Endometrial microvascular endothelial cells (primary cell): ENCODE measurements around the gene DNMT3A. TPM values are rescaled to one million over a fixed set of nuclear protein-coding genes. Genes with fewer than 3 reads are reported as not detected.

ENCODE experiments used
- in situ Hi-C: cut with HindIII; loops from 2 replicates; pipeline ENCODE4 v1.10.0; 2017; ENCODE audit warnings: low sequenced_read_pairs, low pct_unique_long_range_greater_than_20kb; ENCODE audit errors: inconsistent ontology term
- total RNA-seq: library from RNA; depleted of rRNA; stranded (reverse); fragments of >200 nt; gene quantifications from one replicate; pipeline ENCODE4 v1.2.3, GENCODE V29; 2015; ENCODE audit errors: inconsistent ontology term

DNMT3A gene
- total RNA-seq, 1 donor from 2014 or later, result 9.2 TPM

DNA sequence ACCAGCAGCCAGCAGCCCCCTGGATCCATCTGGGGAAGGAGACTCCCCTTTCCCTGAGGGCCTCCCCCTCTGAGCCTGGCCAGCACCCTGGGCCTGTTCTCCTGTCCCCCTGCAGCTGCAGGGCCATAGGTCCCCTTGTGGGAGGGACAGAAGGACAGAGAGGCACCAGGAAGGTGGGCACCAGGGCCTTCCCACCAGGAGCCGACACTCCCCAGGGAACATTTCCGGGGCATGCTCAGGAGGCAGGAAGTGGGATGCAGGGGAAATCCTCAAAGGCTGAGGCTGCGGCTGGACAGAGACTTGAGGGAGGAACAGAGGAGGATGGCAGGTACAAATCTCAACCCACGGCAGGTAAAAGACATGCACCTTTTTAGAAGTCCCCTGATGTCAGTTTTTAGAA is 14.4 kb upstream of the DNMT3A start:
- in situ Hi-C loops, result no loop called here

DNA sequence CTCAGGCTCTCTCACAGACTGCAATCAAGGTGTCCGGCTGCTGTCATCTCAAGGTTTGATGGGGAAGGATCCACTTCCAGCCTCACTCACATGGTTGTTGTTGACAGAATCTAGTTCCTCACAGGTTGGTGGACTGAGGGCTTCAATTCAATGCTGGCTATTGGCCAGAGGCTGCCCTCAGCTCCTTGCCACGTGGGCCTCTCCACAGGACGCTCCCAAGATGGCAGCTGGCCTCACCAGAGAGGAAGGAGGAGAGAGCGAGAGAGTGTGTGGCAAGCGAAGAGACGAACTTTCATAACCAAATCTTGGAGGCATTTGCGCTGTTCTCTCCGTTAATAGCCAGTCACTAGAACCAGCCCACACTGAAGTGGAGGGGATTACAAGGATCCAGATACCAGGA is 13.5 kb upstream of the DNMT3A start:
- in situ Hi-C loops, result no loop called here

DNA sequence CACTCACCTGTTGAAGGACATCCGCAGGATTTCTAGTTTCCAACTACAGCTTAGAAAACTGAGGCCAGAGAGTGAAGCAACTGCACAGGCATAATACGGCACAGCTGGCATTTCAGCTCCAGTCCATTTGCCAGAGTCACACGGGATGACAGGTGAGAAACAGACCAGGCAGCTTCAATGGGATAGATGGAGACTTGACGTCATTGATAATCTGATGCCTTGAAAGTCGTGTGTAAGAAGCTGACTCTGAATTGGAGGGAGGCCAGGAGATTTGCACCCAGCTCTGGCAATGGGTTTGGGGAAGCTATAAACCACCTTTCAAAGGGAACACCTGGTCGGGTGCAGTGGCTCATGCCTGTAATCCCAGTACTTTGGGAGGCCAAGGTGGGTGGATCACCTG is 12.4 kb upstream of the DNMT3A start:
- in situ Hi-C loops, result no loop called here

DNA sequence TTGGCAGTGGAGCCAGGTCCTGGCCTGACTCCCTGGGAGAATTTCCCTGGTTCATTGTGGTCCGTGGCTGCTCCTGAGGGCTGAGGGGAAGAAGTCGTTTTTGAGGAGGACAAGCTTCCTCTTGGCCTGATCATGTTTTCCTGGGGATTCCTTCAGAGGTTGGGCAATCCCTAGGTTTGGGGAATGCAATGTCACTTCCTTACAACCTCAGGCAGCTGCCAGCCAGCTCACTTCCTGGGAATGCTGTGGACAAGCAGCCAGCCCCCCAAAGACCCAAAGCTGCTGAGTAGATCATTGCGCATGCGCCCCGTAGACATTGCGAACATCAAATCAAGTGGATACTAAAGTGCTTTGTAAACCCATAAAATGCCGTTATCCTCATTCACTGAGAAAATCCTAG is 7.7 kb upstream of the DNMT3A start:
- in situ Hi-C loops, result no loop called here

DNA sequence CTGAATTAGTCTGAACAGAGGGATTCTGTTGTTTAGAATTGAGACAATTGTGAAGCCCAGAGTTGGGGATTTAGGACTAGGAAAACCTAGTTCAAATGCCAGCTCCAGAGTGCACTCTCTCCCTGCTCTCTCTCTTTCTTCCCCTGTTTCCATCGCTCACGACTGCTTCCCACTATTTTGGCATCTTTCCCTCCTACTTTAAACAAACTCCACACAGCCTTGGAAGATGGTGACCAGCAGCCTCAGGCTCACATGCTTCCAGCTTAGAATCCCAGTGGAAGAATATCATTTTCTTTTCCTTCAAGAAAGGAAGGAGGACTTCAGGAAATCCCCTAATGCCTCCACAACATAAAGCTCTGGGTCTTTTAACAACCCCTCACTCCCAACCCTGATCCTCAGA is 6.1 kb upstream of the DNMT3A start:
- in situ Hi-C loops, result no loop called here

DNA sequence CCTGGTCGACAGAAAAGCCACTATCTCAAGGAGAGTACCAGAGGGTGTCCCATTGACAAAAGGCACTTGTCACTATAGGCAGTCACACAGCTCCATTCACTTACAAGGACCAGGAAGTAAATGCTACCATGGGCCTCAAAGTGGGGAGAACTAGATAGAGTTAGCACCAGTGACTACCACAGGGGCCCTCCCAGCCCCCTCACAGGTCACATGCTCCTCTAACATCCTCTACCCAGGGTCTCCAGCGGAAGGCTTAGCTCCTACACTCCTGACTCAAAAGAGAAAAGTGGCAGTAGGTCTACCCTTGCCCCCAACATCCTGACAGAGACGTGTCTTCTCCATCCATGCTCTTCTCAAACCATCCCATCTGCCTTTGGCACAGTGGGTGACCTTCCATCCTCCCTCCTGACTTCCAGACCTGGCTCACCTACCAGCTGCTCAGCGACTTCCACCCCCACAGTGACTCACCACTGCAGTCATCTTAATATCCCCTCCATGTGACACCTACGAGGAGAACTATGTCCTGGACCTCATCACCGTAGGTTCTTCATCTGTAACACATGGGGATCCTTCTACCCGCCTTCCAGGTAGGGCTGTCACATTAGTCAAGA is 5.6 kb upstream of the DNMT3A start:
- in situ Hi-C loops, result no loop called here

DNA sequence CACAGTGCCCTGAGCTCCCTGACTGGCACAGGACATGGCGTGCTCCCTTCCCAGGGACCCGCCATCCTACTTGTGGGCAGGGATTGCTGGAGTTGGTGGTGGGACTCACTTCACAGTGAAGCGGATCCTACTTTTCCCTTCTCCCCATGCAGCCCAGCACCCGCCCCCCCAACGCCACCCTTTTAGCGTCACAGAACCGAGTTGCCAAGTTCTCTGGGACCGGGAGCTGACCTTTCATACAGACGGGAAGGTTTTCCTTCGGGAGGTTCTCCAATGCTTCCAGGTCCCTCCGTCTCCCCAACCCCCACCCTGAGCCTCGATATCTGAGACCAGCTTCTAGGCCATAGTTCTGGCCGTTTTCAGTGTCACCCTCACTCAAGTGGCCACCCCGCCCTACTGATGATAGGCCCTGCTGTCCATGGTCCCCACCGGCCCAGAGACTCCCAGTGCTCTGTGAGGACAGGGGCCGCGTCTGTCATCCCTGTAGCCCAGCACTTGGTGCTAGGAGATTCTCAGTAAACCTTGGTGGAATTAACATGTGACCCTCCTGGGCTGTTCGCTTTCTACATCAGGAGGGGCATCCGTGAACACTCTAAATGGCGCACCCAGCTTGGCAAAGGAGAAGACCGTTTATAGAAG is 1.6 kb upstream of the DNMT3A start:
- in situ Hi-C loops, result no loop called here

DNA sequence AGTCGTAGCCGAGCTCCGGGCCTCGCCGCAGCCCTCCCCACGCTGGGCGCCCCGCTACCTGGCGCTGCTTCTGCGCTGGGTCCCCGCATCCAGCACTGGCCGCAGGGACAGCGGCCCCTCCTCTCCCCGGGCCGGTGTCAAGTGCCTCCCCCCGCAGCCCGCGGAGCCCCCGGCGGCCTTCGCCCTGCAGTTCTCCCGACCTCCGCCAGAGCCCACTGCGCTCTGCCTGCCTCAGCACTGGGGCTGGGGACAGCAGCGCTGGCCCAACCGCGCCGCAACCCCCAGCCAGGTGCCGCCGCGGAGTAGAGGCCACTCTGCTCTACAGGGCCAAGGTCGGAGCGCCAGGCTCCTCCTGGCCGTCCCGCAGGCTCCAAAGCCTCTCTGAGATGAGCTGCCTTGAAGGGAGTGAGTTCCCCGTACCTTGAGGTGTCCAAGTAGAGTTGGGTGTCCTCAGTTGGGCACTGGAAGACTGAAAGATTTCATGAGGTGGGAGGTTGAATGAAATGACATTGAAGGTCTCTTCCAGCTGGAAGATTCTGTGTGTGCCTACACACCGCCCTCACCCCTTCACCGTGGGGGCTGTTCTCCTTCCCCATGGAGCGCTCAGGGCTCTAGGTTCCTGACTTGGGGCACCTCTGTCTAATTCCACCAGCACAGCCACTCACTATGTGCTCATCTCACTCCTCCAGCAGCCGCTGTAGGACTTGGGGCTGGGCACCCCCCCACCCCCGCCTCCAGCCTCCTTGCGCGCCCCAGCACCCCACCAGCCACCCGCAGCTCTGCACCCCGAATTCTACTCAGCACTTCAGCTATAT is 854 bp upstream of the DNMT3A start:
- in situ Hi-C loops, result no loop called here

DNA sequence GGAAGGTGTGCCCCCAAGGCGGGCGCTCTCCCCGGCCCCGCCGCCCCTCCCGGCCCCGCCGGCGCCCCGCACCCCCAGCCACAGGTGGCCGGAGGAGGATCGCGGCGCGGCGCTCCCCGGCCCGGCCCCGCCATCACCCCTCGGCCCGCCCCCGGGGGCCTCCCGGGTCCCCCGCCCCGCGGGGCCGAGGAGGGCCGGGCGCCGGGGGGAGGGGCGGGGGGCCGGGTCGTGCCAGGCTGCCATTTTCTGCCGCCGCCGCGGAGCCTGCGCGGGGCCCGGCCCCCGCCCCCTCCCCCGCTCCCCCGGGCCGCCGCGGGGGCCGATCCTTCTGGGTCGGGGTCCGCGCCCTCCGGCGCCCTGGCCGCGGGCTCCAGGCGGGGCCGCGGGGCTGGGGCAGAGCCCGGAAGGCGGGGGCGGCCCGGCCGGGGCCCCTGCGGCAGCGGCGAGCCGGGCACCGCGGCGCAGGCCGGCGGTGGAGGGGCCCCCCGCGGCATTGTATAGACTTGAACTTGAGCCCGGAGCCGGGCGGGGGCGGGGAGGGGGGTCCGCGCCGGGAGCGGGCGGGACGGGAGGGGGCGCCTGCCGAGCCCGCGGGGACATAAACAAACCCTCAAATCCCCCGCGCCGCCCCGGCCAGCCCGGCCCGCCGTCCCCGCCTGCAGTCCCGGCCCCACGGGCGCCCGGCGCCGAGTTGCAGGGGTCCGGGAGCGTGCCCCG is 556 bp downstream of the DNMT3A start:
- in situ Hi-C loops, result no loop called here

DNA sequence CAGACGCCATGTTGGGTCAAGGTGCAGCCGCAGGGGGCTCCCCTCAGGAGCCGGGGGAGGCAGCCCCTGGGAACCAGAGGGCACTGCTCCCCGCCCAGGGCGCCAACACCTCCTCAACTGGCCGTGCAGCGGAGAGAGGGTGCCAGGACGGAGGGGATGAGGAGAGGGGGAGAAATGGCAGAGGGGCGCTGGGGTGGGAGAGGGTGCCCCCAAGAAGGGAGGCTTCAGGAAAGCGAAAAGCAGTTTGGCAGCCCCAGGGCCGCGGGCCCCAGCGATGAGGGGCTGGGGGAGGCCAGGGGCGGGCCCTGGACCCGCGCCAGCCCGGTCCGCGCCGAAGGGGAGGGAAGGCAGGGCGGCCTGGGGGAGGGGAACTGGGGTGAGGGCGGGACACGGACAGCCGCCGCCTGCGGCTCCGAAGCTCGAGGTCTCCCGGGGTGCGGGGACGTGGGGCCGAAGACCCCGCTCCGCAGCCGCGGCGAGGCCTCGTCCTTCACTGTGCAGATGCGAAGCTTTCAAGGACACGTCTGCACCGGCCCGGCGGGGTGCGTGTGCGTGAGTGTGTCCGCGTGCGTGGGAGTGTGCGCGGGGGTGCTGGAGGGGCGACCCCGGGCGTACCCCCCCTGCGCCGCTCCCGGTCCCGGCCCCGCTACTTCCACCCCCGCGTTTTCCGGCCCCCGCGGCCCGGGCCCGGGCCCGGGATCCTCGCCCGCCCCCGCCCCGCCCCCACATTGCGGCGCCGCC is 1.4 kb downstream of the DNMT3A start:
- in situ Hi-C loops, result no loop called here

DNA sequence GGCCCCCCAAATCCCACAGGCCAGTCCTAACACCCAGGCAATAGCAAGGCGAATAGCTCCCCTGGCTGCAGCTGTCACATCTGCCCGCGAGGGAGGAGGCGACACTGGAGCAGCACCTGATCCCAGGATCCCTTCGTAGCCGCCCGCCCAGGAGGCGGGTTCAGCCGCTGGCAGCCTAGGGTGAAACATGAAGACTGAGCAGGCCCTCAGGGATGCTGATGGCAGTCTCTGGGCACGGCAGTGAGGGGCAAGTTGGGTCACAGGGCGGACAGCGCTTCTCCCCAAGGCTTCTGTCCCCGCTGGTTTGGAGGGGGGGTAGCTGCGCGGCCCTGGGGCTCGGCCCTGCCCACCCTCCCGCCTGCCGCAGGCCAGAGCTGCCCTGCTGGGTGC is 1.9 kb downstream of the DNMT3A start:
- in situ Hi-C loops, result no loop called here

DNA sequence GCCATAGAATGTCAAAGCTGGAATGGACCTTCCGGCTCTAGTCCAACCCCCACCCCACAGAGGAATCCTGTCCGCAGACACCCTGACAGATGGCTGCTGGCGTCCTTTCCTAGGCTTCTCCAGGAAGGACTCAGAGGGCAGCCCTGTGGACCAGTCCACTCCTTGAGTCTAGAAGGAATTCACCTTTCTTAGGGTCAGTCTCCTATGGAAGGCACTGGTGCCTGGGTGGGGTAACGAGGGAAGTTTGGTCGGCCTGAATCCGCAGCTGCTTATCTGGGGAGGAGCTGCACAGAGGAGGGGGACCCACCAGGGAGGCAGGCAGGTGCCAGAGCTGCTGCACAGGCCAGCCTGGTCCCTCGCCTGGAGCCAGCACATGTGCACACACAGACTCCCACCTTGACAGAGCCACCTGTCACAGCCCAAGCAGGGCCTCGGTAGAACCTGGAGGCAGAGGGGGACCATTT is 2.5 kb downstream of the DNMT3A start:
- in situ Hi-C loops, result no loop called here

DNA sequence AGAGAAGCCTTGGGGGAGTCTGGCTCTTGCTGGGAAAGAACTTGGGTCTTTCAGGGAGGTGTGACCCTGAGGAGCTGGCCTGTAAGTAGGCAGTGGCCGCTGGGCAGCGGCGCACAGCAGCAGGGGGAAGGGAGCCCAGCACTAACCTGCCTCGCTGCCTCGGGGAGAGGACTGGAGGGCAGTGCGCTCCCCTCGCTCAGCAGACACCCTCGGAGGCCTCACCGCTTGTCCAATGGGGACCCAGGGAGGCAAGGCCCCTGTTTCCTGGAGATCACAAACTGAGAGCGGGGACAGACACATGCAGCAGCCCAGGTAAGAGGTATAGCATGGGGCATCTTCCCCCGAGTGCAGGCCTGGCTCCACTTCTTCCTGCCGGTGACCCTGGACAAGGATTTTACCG is 3.3 kb downstream of the DNMT3A start:
- in situ Hi-C loops, result no loop called here

DNA sequence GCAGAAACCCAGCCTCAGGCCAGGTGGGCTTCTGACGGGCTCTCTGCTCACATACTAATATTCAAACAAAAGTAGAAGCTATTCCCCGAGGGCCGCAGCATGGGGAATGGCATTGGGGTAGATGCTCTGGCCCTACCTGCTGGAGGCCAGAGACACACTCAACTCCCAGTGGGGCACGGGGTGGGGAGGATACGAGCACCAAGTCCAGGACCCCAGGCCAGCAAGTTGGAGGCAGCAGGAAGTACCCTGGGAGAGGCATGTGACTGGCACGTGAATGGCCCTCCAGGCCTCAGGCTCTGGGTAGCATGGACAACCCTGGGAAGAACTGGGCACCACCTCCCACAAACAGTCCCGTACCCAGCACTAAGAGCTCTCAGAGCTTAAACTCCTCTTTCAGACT is 3.8 kb downstream of the DNMT3A start:
- in situ Hi-C loops, result no loop called here

DNA sequence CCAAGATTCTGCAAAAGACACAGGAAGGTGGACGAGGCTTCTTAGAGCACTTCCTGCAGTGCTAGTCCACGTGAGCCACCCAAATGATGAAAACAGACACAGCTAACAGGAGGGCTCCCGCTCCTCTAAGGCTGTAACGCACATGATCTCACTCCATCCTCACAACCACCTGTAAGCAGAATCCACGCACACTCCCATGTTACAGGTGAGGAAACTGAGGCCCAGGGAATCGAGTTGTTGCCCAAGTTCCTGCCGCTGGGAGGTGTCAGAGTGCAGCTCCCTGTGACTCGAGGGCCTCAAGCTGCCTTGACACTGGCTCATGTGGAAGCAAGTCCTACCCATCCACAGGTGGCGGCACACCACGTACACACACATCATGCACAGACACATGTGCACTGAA is 4.4 kb downstream of the DNMT3A start:
- in situ Hi-C loops, result no loop called here

DNA sequence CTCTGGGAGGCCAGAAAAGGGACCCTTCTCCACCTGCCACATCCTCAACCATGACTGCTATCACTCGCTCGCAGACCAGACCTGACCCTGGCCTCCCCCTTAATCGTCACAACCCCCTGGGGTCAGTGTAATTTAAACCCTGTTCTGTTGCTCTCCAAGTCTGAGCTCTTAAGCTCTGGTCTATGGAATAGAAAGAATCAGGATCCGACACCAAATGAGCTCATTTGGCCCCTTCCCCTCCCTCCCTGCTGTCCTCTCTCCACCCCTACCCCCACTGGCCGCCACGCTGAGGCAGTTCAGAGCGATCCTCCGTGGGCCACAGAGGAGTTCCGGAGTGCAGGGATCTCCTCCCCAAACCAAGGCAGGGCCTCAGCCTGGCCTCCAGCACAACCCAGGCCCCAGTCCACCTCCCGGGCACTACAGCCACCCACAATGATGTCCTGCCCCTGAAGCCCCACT is 5.3 kb downstream of the DNMT3A start:
- in situ Hi-C loops, result no loop called here

DNA sequence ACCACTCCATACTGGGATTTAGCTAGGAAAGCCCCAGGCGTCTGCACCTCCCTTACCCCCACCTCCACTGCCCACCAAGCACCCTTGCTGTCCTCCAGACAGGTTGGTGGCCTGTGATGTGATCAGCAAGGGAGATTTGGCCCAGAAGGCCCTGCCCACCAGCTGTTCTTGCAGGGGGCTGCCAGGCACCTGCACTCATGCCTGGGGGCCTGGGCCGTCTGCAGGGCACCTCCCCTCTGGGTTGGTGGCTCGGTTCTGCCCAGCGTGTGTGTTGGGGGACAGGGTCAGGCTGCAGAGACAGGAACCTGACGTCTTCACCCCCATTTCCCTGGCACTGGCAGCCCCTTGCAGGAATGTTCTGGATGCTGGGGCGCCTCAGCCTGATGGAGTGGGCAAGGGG is 5.8 kb downstream of the DNMT3A start:
- in situ Hi-C loops, result no loop called here

DNA sequence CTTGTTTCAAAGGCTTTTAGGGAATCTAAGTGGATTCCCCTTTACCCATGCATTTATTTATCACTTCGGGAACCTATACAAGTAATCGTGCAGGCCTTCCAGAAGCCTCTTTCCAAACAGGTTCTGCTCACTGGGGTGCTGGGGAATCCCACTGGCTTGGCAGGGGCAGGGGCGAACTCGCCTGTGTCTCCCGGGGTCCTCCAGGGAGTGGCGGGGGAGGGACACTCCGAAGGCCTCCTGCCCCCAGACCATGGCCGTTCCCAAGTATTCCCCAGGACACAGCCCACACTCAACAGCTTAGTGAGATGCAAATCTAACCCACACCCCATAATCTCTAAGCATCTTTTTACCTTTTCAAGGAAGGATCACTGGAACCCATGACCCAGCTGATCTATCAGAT is 6.5 kb downstream of the DNMT3A start:
- in situ Hi-C loops, result no loop called here

DNA sequence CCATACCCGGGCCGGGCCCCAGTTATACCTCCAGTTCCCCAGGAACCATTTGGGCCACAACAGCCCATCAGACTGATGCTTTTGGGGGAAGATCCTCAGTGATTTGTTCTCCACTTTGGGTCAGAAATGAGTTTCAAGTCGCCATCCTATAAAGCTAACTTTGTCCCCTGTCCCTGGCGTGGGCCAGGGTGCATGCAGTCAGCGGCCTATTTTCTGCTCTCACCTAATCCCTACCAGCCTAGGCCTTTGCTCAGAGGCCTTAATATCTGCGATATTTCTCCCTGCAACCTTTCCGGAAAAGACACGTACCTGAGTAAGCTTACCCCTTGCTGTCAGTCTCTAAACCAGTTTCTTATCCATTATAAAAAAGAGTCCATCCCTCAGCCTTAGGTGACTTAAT is 7.2 kb downstream of the DNMT3A start:
- in situ Hi-C loops, result no loop called here
